ENCODE results near the gene ZNF224.

GRCh38 chr19:44141191-44142058 is 47.3 kb downstream of the ZNF224 start, which contains the start of gene ZNF234:
- TF ChIP-seq CTCF (conservative IDR thresholded peaks at IDR 0.05) (no peak), EZH2 (IDR thresholded peaks at IDR 0.05; ENCODE audit: low read depth) (no peak)
